Trophoblast cell (in vitro differentiated cells and primary cell): ENCODE data around the gene ICA1.

Source experiments
- DNase-seq, 2 donors: peaks; one replicate each; pipeline ENCODE4 v3.0.0-alpha.2; 2016
- H2AFZ ChIP-seq: 2 replicates; pipeline ENCODE4 v1.6.1; 2013; ENCODE audit warnings: low read length, moderate library complexity, mild to moderate bottlenecking; ENCODE audit not compliant: insufficient read depth, poor library complexity
- H2AK5ac ChIP-seq: 2 replicates; pipeline ENCODE4 v1.6.1; 2013; ENCODE audit warnings: mild to moderate bottlenecking, low read length
- H2BK120ac ChIP-seq: 2 replicates; pipeline ENCODE4 v1.6.1; 2013; ENCODE audit warnings: low read length, mild to moderate bottlenecking, moderate library complexity; ENCODE audit not compliant: insufficient read depth, poor library complexity
- H2BK12ac ChIP-seq: 2 replicates; pipeline ENCODE4 v1.6.1; 2013; ENCODE audit warnings: mild to moderate bottlenecking, low read length, moderate library complexity
- H2BK5ac ChIP-seq: 2 replicates; pipeline ENCODE4 v1.6.1; 2013; ENCODE audit warnings: low read length, low read depth, moderate library complexity, mild to moderate bottlenecking; ENCODE audit not compliant: poor library complexity
- H3K14ac ChIP-seq: 2 replicates; pipeline ENCODE4 v1.6.1; 2013; ENCODE audit warnings: mild to moderate bottlenecking, low read length
- H3K18ac ChIP-seq: 2 replicates; pipeline ENCODE4 v1.6.1; 2013; ENCODE audit warnings: mild to moderate bottlenecking, low read length
- H3K23ac ChIP-seq: 2 replicates; pipeline ENCODE4 v1.6.1; 2013; ENCODE audit warnings: low read length
- H3K27ac ChIP-seq: 2 replicates; pipeline ENCODE4 v1.5.1; 2013; ENCODE audit warnings: low read depth, mild to moderate bottlenecking, inconsistent platforms, low read length, moderate library complexity
- H3K27me3 ChIP-seq: 2 replicates; pipeline ENCODE4 v1.6.1; 2013; ENCODE audit warnings: inconsistent platforms, mild to moderate bottlenecking, low read length, moderate library complexity; ENCODE audit not compliant: insufficient read depth
- H3K36me3 ChIP-seq, 2 experiments: 1 replicate in 1 of 2; 2 replicates in 1 of 2; pipeline ENCODE4 v1.6.1; 2013; ENCODE audit warnings: low read length in 2 of 2, mild to moderate bottlenecking in 2 of 2, moderate library complexity in 1 of 2; ENCODE audit not compliant: insufficient read depth in 2 of 2, control insufficient read depth in 1 of 2
- H3K4ac ChIP-seq: 2 replicates; pipeline ENCODE4 v1.6.1; 2013; ENCODE audit warnings: low read depth, mild to moderate bottlenecking, low read length, moderate library complexity
- H3K4me1 ChIP-seq, 2 experiments: 1 replicate in 1 of 2; 2 replicates in 1 of 2; pipeline ENCODE4 v1.6.1; 2013; ENCODE audit warnings: low read length in 2 of 2, mild to moderate bottlenecking in 2 of 2, moderate library complexity in 1 of 2; ENCODE audit not compliant: insufficient read depth in 2 of 2, control insufficient read depth in 1 of 2
- H3K4me2 ChIP-seq: 2 replicates; pipeline ENCODE4 v1.6.1; 2013; ENCODE audit warnings: inconsistent platforms, mild to moderate bottlenecking, low read length, moderate library complexity
- H3K4me3 ChIP-seq: 2 replicates; pipeline ENCODE4 v1.5.1; 2013; ENCODE audit warnings: mild to moderate bottlenecking, low read depth, low read length, inconsistent platforms
- H3K79me1 ChIP-seq: one replicate; pipeline ENCODE4 v1.6.1; 2013; ENCODE audit warnings: low read length
- H3K79me2 ChIP-seq: 2 replicates; pipeline ENCODE4 v1.6.1; 2013; ENCODE audit warnings: low read length, mild to moderate bottlenecking; ENCODE audit not compliant: control insufficient read depth, insufficient read depth, poor library complexity
- H3K9ac ChIP-seq: 2 replicates; pipeline ENCODE4 v1.6.1; 2013; ENCODE audit warnings: mild to moderate bottlenecking, low read length
- H3K9me3 ChIP-seq: 2 replicates; pipeline ENCODE4 v1.6.1; 2013; ENCODE audit warnings: low read depth, mild to moderate bottlenecking, control low read depth, inconsistent platforms, low read length; ENCODE audit not compliant: insufficient read depth
- H4K12ac ChIP-seq: 2 replicates; pipeline ENCODE4 v1.6.1; 2013; ENCODE audit warnings: low read depth, mild to moderate bottlenecking, low read length, moderate library complexity
- H4K8ac ChIP-seq: 2 replicates; pipeline ENCODE4 v1.6.1; 2013; ENCODE audit warnings: low read depth, mild to moderate bottlenecking, low read length, moderate library complexity
- H4K91ac ChIP-seq: one replicate; pipeline ENCODE4 v1.6.1; 2013; ENCODE audit warnings: low read depth, mild to moderate bottlenecking, low read length, moderate library complexity
- WGBS: extraction: QIAGEN DNeasy Blood & Tissue Kit; methylation state at CpG from one replicate; pipeline ENCODE4 v1.1.7; 2013; ENCODE audit warnings: missing lambda C conversion rate; ENCODE audit not compliant: insufficient read length, insufficient coverage; ENCODE audit errors: extremely low coverage; 5-methylcytosine and 5-hydroxymethylcytosine counted together

The ICA1 gene

GRCh38 chr7:8147760-8148463, 114.1 kb downstream of the ICA1 start:
- Histone ChIP-seq H4K12ac (no peak overlapping the region), H2BK5ac (no peak overlapping the region), H3K4ac (no peak overlapping the region), H3K4me2 (no peak overlapping the region), H3K27ac (no peak overlapping the region), H3K18ac (no peak overlapping the region), H3K9me3 (peaks cover 4% of the 10 kb centered on the region), H3K36me3 (no peaks in the 10 kb centered on the region), H3K4me1 (no peaks in the 10 kb centered on the region), H3K27me3 (no peaks in the 10 kb centered on the region), H3K23ac (no peak overlapping the region), H3K4me3 (no peak overlapping the region), H3K79me2 (no peaks in the 10 kb centered on the region), H4K91ac (no peak overlapping the region), H2AK5ac (no peak overlapping the region), H2AFZ (no peak overlapping the region), H3K9ac (no peak overlapping the region), H3K79me1 (no peaks in the 10 kb centered on the region), H4K8ac (no peak overlapping the region), H2BK12ac (no peak overlapping the region), H3K14ac (no peak overlapping the region), H2BK120ac (no peak overlapping the region)
- WGBS, result no CpG with 5 or more reads among the region's 11 CpGs
- DNase-seq, result no peak

GRCh38 chr7:8146788-8147413, 115.1 kb downstream of the ICA1 start:
- no peaks in the 10 kb centered on the region for H3K79me1 ChIP-seq
- no peak for DNase-seq
- H3K36me3 ChIP-seq, result no peaks in the 10 kb centered on the region
- no CpG with 5 or more reads among the region's 8 CpGs for WGBS
- no peaks in the 10 kb centered on the region for H3K9me3 ChIP-seq
- no peak overlapping the region for H3K27ac ChIP-seq
- no peak overlapping the region for H3K18ac ChIP-seq
- no peak overlapping the region for H3K4me3 ChIP-seq
- no peak overlapping the region for H2AK5ac ChIP-seq
- H3K4me1 ChIP-seq, result no peaks in the 10 kb centered on the region
- H3K79me2 ChIP-seq, result no peaks in the 10 kb centered on the region
- no peak overlapping the region for H4K8ac ChIP-seq
- no peak overlapping the region for H2BK12ac ChIP-seq
- H3K4ac ChIP-seq, result no peak overlapping the region
- H2BK5ac ChIP-seq, result no peak overlapping the region
- H3K9ac ChIP-seq, result no peak overlapping the region
- no peak overlapping the region for H4K12ac ChIP-seq
- H2AFZ ChIP-seq, result no peak overlapping the region
- H3K14ac ChIP-seq, result no peak overlapping the region
- no peak overlapping the region for H3K4me2 ChIP-seq
- H3K27me3 ChIP-seq, result no peaks in the 10 kb centered on the region
- H4K91ac ChIP-seq, result no peak overlapping the region
- H2BK120ac ChIP-seq, result no peak overlapping the region
- no peak overlapping the region for H3K23ac ChIP-seq

GRCh38 chr7:8146106-8146787, 115.7 kb downstream of the ICA1 start:
- Histone ChIP-seq H3K23ac (no peak overlapping the region), H2AFZ (no peak overlapping the region), H3K4me2 (no peak overlapping the region), H4K91ac (no peak overlapping the region), H3K9me3 (no peaks in the 10 kb centered on the region), H3K9ac (no peak overlapping the region), H3K27me3 (no peaks in the 10 kb centered on the region), H2BK5ac (no peak overlapping the region), H3K18ac (no peak overlapping the region), H3K4me3 (no peak overlapping the region), H3K79me1 (no peaks in the 10 kb centered on the region), H3K27ac (no peak overlapping the region), H2BK12ac (no peak overlapping the region), H3K4ac (no peak overlapping the region), H4K8ac (no peak overlapping the region), H3K4me1 (no peaks in the 10 kb centered on the region), H3K36me3 (no peaks in the 10 kb centered on the region), H3K14ac (no peak overlapping the region), H4K12ac (no peak overlapping the region), H2BK120ac (no peak overlapping the region), H3K79me2 (no peaks in the 10 kb centered on the region), H2AK5ac (no peak overlapping the region)
- no peak for DNase-seq
- no CpG with 5 or more reads among the region's 12 CpGs for WGBS

- no CpG with 5 or more reads among the region's 4 CpGs for WGBS
- Histone ChIP-seq H2AFZ (no peak overlapping the region), H3K36me3 (no peaks in the 10 kb centered on the region), H3K4me2 (no peak overlapping the region), H3K4ac (no peak overlapping the region), H3K9me3 (no peaks in the 10 kb centered on the region), H2BK120ac (no peak overlapping the region), H3K9ac (no peak overlapping the region), H3K23ac (no peak overlapping the region), H3K4me3 (no peak overlapping the region), H3K18ac (no peak overlapping the region), H2AK5ac (no peak overlapping the region), H4K8ac (no peak overlapping the region), H2BK5ac (no peak overlapping the region), H4K91ac (no peak overlapping the region), H3K14ac (no peak overlapping the region), H3K27ac (no peak overlapping the region), H4K12ac (no peak overlapping the region), H3K79me2 (no peaks in the 10 kb centered on the region), H3K79me1 (no peaks in the 10 kb centered on the region), H3K27me3 (no peaks in the 10 kb centered on the region), H2BK12ac (no peak overlapping the region), H3K4me1 (no peaks in the 10 kb centered on the region)
- no peak for DNase-seq
Observed at GRCh38 chr7:8144856-8145255, 117.1 kb downstream of the ICA1 start.
